H9 (cell line): ENCODE results near the gene E2F1. TPM values are rescaled to one million over a fixed set of nuclear protein-coding genes. Genes with fewer than 3 reads are reported as not detected.

Source experiments
- DNase-seq: peaks from one replicate; pipeline ENCODE4 v3.0.0-alpha.2; 2017
- H2AFZ ChIP-seq: one replicate; pipeline ENCODE4 v1.6.1; 2013; ENCODE audit warnings: mild to moderate bottlenecking, low read length, control low read depth, moderate library complexity
- H2AK5ac ChIP-seq: 2 replicates; pipeline ENCODE4 v1.6.1; 2013; ENCODE audit warnings: low read length, control low read depth, mixed read lengths; ENCODE audit not compliant: insufficient read length
- H2BK120ac ChIP-seq: one replicate; pipeline ENCODE4 v1.6.1; 2013; ENCODE audit warnings: low read depth, mild to moderate bottlenecking, low read length, control low read depth, inconsistent platforms; ENCODE audit not compliant: poor library complexity, severe bottlenecking
- H2BK12ac ChIP-seq: 2 replicates; pipeline ENCODE4 v1.6.1; 2013; ENCODE audit warnings: low read length, control low read depth, mixed read lengths, low read depth; ENCODE audit not compliant: insufficient read length
- H2BK15ac ChIP-seq: 2 replicates; pipeline ENCODE4 v1.6.1; 2013; ENCODE audit warnings: low read depth, low read length, control low read depth
- H2BK20ac ChIP-seq: one replicate; pipeline ENCODE4 v1.6.1; 2013; ENCODE audit warnings: low read depth, mild to moderate bottlenecking, low read length, control low read depth, inconsistent platforms; ENCODE audit not compliant: poor library complexity, severe bottlenecking
- H2BK5ac ChIP-seq: 2 replicates; pipeline ENCODE4 v1.6.1; 2013; ENCODE audit warnings: low read length, control low read depth, mixed read lengths; ENCODE audit not compliant: insufficient read length
- H3K14ac ChIP-seq: 2 replicates; pipeline ENCODE4 v1.6.1; 2013; ENCODE audit warnings: low read length, control low read depth; ENCODE audit not compliant: insufficient read depth
- H3K18ac ChIP-seq: 2 replicates; pipeline ENCODE4 v1.6.1; 2013; ENCODE audit warnings: low read depth, mild to moderate bottlenecking, mixed read lengths, low read length, control low read depth; ENCODE audit not compliant: insufficient read length
- H3K23ac ChIP-seq: 2 replicates; pipeline ENCODE4 v1.6.1; 2013; ENCODE audit warnings: low read length, control low read depth, mixed read lengths, low read depth; ENCODE audit not compliant: insufficient read length
- H3K23me2 ChIP-seq: 2 replicates; pipeline ENCODE4 v1.6.1; 2013; ENCODE audit warnings: low read depth, mild to moderate bottlenecking, mixed read lengths, low read length, control low read depth; ENCODE audit not compliant: insufficient read length, poor library complexity, severe bottlenecking
- H3K27ac ChIP-seq: 2 replicates; pipeline ENCODE4 v1.5.1; 2013; ENCODE audit warnings: low read length, control low read depth, mixed read lengths, low read depth; ENCODE audit not compliant: insufficient read length
- H3K27me3 ChIP-seq: 2 replicates; pipeline ENCODE4 v1.6.1; 2013; ENCODE audit warnings: low read length, control low read depth, inconsistent platforms; ENCODE audit not compliant: insufficient read depth
- H3K4ac ChIP-seq: 2 replicates; pipeline ENCODE4 v1.6.1; 2013; ENCODE audit warnings: low read depth, mild to moderate bottlenecking, control low read depth, inconsistent platforms, low read length, moderate library complexity
- H3K4me1 ChIP-seq: 2 replicates; pipeline ENCODE4 v1.6.1; 2013; ENCODE audit warnings: low read length, control low read depth, inconsistent platforms; ENCODE audit not compliant: insufficient read depth
- H3K4me2 ChIP-seq: 2 replicates; pipeline ENCODE4 v1.6.1; 2013; ENCODE audit warnings: low read length, control low read depth, mixed read lengths; ENCODE audit not compliant: insufficient read length, insufficient read depth
- H3K56ac ChIP-seq: 2 replicates; pipeline ENCODE4 v1.6.1; 2013; ENCODE audit warnings: low read depth, mild to moderate bottlenecking, mixed read lengths, low read length, control low read depth; ENCODE audit not compliant: insufficient read length
- H3K79me1 ChIP-seq: 2 replicates; pipeline ENCODE4 v1.6.1; 2013; ENCODE audit warnings: low read depth, mild to moderate bottlenecking, moderate library complexity, low read length, control low read depth, inconsistent platforms; ENCODE audit not compliant: insufficient read depth, poor library complexity, severe bottlenecking
- H3K79me2 ChIP-seq: 2 replicates; pipeline ENCODE4 v1.6.1; 2013; ENCODE audit warnings: low read length, control low read depth, inconsistent platforms; ENCODE audit not compliant: insufficient read depth
- H3K9ac ChIP-seq: 2 replicates; pipeline ENCODE4 v1.6.1; 2013; ENCODE audit warnings: low read length, control low read depth, mixed read lengths; ENCODE audit not compliant: insufficient read length; ENCODE audit errors: extremely low read depth
- H3K9me3 ChIP-seq: one replicate; pipeline ENCODE4 v1.6.1; 2013; ENCODE audit warnings: low read depth, low read length, inconsistent platforms; ENCODE audit not compliant: control insufficient read depth
- H3T11ph ChIP-seq: one replicate; pipeline ENCODE4 v1.6.1; 2013; ENCODE audit warnings: mild to moderate bottlenecking, low read length, control low read depth, inconsistent platforms
- H4K20me1 ChIP-seq: one replicate; pipeline ENCODE4 v1.6.1; 2013; ENCODE audit not compliant: control insufficient read depth, insufficient read length, insufficient read depth
- H4K5ac ChIP-seq: 2 replicates; pipeline ENCODE4 v1.6.1; 2013; ENCODE audit warnings: low read depth, mild to moderate bottlenecking, mixed read lengths, low read length, control low read depth; ENCODE audit not compliant: insufficient read length
- H4K8ac ChIP-seq: replicated peaks from 2 replicates; pipeline ENCODE4 v1.6.1; 2013; ENCODE audit warnings: low read length, control low read depth, mixed read lengths, low read depth; ENCODE audit not compliant: insufficient read length
- H4K91ac ChIP-seq: 2 replicates; pipeline ENCODE4 v1.6.1; 2013; ENCODE audit warnings: low read depth, mild to moderate bottlenecking, moderate library complexity, mixed read lengths, low read length, control low read depth; ENCODE audit not compliant: insufficient read length
- H3K27ac Mint-ChIP-seq, 3 experiments: 2 replicates in 2 of 3; 3 replicates in 1 of 3; pipeline ENCODE4 v1.8.0; 2020 to 2021; ENCODE audit warnings: mixed read lengths in 3 of 3, mild to moderate bottlenecking in 1 of 3, moderate library complexity in 1 of 3
- H3K27me3 Mint-ChIP-seq: 2 replicates; pipeline ENCODE4 v1.8.0; 2021; ENCODE audit warnings: low read depth, mild to moderate bottlenecking, moderate library complexity, mixed read lengths
- H3K36me3 Mint-ChIP-seq, 3 experiments: 2 replicates in 2 of 3; 3 replicates in 1 of 3; pipeline ENCODE4 v1.8.0; 2020 to 2021; ENCODE audit warnings: low read depth in 3 of 3, mixed read lengths in 3 of 3; ENCODE audit not compliant: insufficient read depth in 1 of 3
- H3K4me1 Mint-ChIP-seq, 2 experiments: 2 replicates each; pipeline ENCODE4 v1.8.0; 2020; ENCODE audit warnings: mixed read lengths in 2 of 2
- H3K4me3 Mint-ChIP-seq, 2 experiments: 2 replicates in 1 of 2; 3 replicates in 1 of 2; pipeline ENCODE4 v1.8.0; 2020 to 2021; ENCODE audit warnings: mild to moderate bottlenecking in 2 of 2, mixed read lengths in 2 of 2, moderate library complexity in 1 of 2
- H3K9me3 Mint-ChIP-seq, 2 experiments: 2 replicates in 1 of 2; 3 replicates in 1 of 2; pipeline ENCODE4 v1.8.0; 2020; ENCODE audit warnings: mild to moderate bottlenecking in 2 of 2, mixed read lengths in 2 of 2, moderate library complexity in 1 of 2
- WGBS: extraction: QIAGEN DNeasy Blood & Tissue Kit; methylation state at CpG from one replicate; pipeline ENCODE4 v1.1.7; 2013; ENCODE audit warnings: missing lambda C conversion rate, low lambda C conversion rate, mixed read lengths; ENCODE audit not compliant: insufficient read length; ENCODE audit errors: extremely low coverage; 5-methylcytosine and 5-hydroxymethylcytosine counted together
- total RNA-seq: library from RNA; stranded (reverse); gene quantifications from 2 replicates; pipeline ENCODE4 v1.2.1, GENCODE V29; 2021
- TF ChIP-seq, protein P1 (sequence below): fragments of 200-600 bp; sonication (generic); conservative IDR thresholded peaks from 3 replicates; pipeline ENCODE4 v1.8.0; 2021; ENCODE audit warnings: antibody characterized with exemption, mild to moderate bottlenecking

The E2F1 gene
- total RNA-seq, 1 experiment from 2014 or later = 58.7 TPM

DNA sequence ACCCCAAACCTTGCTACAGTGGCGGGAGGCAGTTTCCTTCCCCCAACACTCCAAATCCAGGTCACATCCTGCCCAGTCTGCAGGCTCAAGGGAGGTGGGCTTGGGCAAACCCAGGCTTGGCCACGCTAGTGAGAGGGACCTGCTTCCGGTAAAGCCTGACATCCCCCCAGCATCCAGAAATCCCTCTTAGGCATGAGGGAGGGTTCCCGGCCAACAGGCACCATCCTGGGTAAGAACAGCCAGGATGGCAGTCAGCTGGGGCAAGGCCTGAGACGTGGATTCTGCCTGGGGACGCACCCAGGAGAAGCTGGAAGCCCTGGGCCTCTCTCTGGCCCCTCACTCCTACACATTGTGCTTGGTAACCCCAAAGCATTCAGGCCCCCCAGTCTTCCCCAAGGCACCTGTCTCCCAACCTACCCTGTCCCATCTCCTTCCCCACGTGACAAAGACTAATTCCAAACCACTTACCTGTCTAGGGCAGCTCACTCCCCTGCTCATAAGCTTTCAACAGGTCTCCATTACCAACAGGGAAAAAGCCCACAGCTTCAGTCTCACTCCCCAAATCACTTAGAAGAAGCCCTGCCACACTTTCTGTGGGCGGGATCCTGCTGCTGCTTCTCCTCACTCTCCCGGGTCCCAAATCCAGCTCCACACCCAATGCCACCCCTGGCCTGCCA, 22.0 kb downstream of the E2F1 start:
- Histone ChIP-seq H3K4ac (no peak overlapping the region), H3K79me1 (no peaks in the 10 kb centered on the region), H2BK120ac (no peak overlapping the region), H2AK5ac (no peak overlapping the region), H2BK5ac (no peak overlapping the region), H3K14ac (peak overlapping the region; percentile 90), H2BK20ac (no peak overlapping the region), H3K23me2 (peaks cover 18% of the 10 kb centered on the region), H3K9me3 (no peaks in the 10 kb centered on the region), H3K79me2 (no peaks in the 10 kb centered on the region), H2BK15ac (no peak overlapping the region), H3K4me2 (peak overlapping the region; percentile 78), H4K91ac (no peak overlapping the region), H3K56ac (no peak overlapping the region), H3K4me1 (no peaks in the 10 kb centered on the region; the same call in 1 of the 2 replicates), H4K5ac (no peak overlapping the region), H2BK12ac (no peak overlapping the region), H3K18ac (peak overlapping the region; percentile 83), H3K23ac (no peak overlapping the region), H3K27ac (no peak overlapping the region), H3K27me3 (no peaks in the 10 kb centered on the region), H3T11ph (no peak overlapping the region), H4K20me1 (no peaks in the 10 kb centered on the region), H2AFZ (no peak overlapping the region), H3K9ac (peak overlapping the region; percentile 60), H4K8ac (no peak overlapping the region)
- peaks cover 4% of the 10 kb centered on the region for H3K27me3 Mint-ChIP-seq
- TF ChIP-seq, protein P1, sequence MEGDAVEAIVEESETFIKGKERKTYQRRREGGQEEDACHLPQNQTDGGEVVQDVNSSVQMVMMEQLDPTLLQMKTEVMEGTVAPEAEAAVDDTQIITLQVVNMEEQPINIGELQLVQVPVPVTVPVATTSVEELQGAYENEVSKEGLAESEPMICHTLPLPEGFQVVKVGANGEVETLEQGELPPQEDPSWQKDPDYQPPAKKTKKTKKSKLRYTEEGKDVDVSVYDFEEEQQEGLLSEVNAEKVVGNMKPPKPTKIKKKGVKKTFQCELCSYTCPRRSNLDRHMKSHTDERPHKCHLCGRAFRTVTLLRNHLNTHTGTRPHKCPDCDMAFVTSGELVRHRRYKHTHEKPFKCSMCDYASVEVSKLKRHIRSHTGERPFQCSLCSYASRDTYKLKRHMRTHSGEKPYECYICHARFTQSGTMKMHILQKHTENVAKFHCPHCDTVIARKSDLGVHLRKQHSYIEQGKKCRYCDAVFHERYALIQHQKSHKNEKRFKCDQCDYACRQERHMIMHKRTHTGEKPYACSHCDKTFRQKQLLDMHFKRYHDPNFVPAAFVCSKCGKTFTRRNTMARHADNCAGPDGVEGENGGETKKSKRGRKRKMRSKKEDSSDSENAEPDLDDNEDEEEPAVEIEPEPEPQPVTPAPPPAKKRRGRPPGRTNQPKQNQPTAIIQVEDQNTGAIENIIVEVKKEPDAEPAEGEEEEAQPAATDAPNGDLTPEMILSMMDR = no peak
- no peak for DNase-seq
- H3K4me3 Mint-ChIP-seq = peak overlapping the region; percentile 81
- H3K9me3 Mint-ChIP-seq = no peaks in the 10 kb centered on the region
- no CpG with 5 or more reads among the region's 9 CpGs for WGBS
- H3K36me3 Mint-ChIP-seq = peaks cover 12 to 38% (median 14%) of the 10 kb centered on the region in 3 experiments
- H3K4me1 Mint-ChIP-seq = peaks cover 29 to 32% of the 10 kb centered on the region in 2 experiments
- peak overlapping the region in 2 of 3 experiments; percentile 86; a peak in 4 of 7 replicates for H3K27ac Mint-ChIP-seq
